Measurements from ENCODE around the gene SLC6A6.

Gene SLC6A6

GRCh38 chr3:14440168-14440518 lies 37.7 kb downstream of the SLC6A6 start:
- H3K9ac ChIP-seq (ENCODE audit: low read length in 5 of 5) = no peak overlapping the region
- H3K4me1 ChIP-seq (ENCODE audit: control insufficient read depth in 5 of 5, insufficient read depth in 5 of 5, low read length in 5 of 5) = peaks cover 15 to 64% (median 42%) of the 10 kb centered on the region in 5 donors
- H3K27ac ChIP-seq (ENCODE audit: low read depth, low read length) = peak overlapping the region; percentile 37
- peaks cover 0 to 12% (median 0%) of the 10 kb centered on the region in 5 donors for H3K36me3 ChIP-seq (ENCODE audit: control insufficient read depth in 5 of 5, insufficient read depth in 5 of 5, low read length in 5 of 5)
- H3K9me3 ChIP-seq (ENCODE audit: control insufficient read depth in 5 of 5, low read length in 5 of 5) = no peaks in the 10 kb centered on the region
- peaks cover 0 to 11% (median 0%) of the 10 kb centered on the region in 5 donors for H3K27me3 ChIP-seq (ENCODE audit: control insufficient read depth in 5 of 5, insufficient read depth in 4 of 5, low read length in 5 of 5)
- peak overlapping the region in 1 of 5 donors; percentile 50 for H3K4me3 ChIP-seq (ENCODE audit: low read depth in 1 of 5, low read length in 5 of 5)

GRCh38 chr3:14440531-14441239 lies 38.3 kb downstream of the SLC6A6 start:
- Histone ChIP-seq H3K36me3 (ENCODE audit: control insufficient read depth in 5 of 5, insufficient read depth in 5 of 5, low read length in 5 of 5) (peaks cover 0 to 16% (median 3%) of the 10 kb centered on the region in 5 donors), H3K27me3 (ENCODE audit: control insufficient read depth in 5 of 5, insufficient read depth in 4 of 5, low read length in 5 of 5) (peaks cover 0 to 11% (median 0%) of the 10 kb centered on the region in 5 donors), H3K27ac (ENCODE audit: low read depth, low read length) (no peak overlapping the region), H3K4me1 (ENCODE audit: control insufficient read depth in 5 of 5, insufficient read depth in 5 of 5, low read length in 5 of 5) (peaks cover 15 to 59% (median 37%) of the 10 kb centered on the region in 5 donors), H3K9ac (ENCODE audit: low read length in 5 of 5) (no peak overlapping the region), H3K9me3 (ENCODE audit: control insufficient read depth in 5 of 5, low read length in 5 of 5) (no peaks in the 10 kb centered on the region), H3K4me3 (ENCODE audit: low read depth in 1 of 5, low read length in 5 of 5) (no peak overlapping the region)

- peaks cover 1 to 23% (median 10%) of the 10 kb centered on the region in 5 donors for H3K36me3 ChIP-seq (ENCODE audit: control insufficient read depth in 5 of 5, insufficient read depth in 5 of 5, low read length in 5 of 5)
- no peaks in the 10 kb centered on the region for H3K9me3 ChIP-seq (ENCODE audit: control insufficient read depth in 5 of 5, low read length in 5 of 5)
- H3K4me1 ChIP-seq (ENCODE audit: control insufficient read depth in 5 of 5, insufficient read depth in 5 of 5, low read length in 5 of 5) = peaks cover 13 to 52% (median 37%) of the 10 kb centered on the region in 5 donors
- peak overlapping the region; percentile 30 for H3K27ac ChIP-seq (ENCODE audit: low read depth, low read length)
- peaks cover 0 to 14% (median 0%) of the 10 kb centered on the region in 5 donors for H3K27me3 ChIP-seq (ENCODE audit: control insufficient read depth in 5 of 5, insufficient read depth in 4 of 5, low read length in 5 of 5)
- H3K4me3 ChIP-seq (ENCODE audit: low read depth in 1 of 5, low read length in 5 of 5) = no peak overlapping the region
- no peak overlapping the region for H3K9ac ChIP-seq (ENCODE audit: low read length in 5 of 5)
Observed at GRCh38 chr3:14441240-14441919, 39.0 kb downstream of the SLC6A6 start.

GRCh38 chr3:14441920-14442300 lies 39.5 kb downstream of the SLC6A6 start:
- Histone ChIP-seq H3K27me3 (ENCODE audit: control insufficient read depth in 5 of 5, insufficient read depth in 4 of 5, low read length in 5 of 5) (peaks cover 0 to 14% (median 0%) of the 10 kb centered on the region in 5 donors), H3K4me1 (ENCODE audit: control insufficient read depth in 5 of 5, insufficient read depth in 5 of 5, low read length in 5 of 5) (peaks cover 11 to 47% (median 32%) of the 10 kb centered on the region in 5 donors), H3K9me3 (ENCODE audit: control insufficient read depth in 5 of 5, low read length in 5 of 5) (no peaks in the 10 kb centered on the region), H3K4me3 (ENCODE audit: low read depth in 1 of 5, low read length in 5 of 5) (no peak overlapping the region), H3K27ac (ENCODE audit: low read depth, low read length) (peak overlapping the region; percentile 30), H3K9ac (ENCODE audit: low read length in 5 of 5) (no peak overlapping the region), H3K36me3 (ENCODE audit: control insufficient read depth in 5 of 5, insufficient read depth in 5 of 5, low read length in 5 of 5) (peaks cover 6 to 28% (median 15%) of the 10 kb centered on the region in 5 donors)

GRCh38 chr3:14444380-14444779 lies 42.0 kb downstream of the SLC6A6 start:
- Histone ChIP-seq H3K9ac (ENCODE audit: low read length in 5 of 5) (no peak overlapping the region), H3K4me1 (ENCODE audit: control insufficient read depth in 5 of 5, insufficient read depth in 5 of 5, low read length in 5 of 5) (peaks cover 10 to 42% (median 21%) of the 10 kb centered on the region in 5 donors), H3K4me3 (ENCODE audit: low read depth in 1 of 5, low read length in 5 of 5) (no peak overlapping the region), H3K9me3 (ENCODE audit: control insufficient read depth in 5 of 5, low read length in 5 of 5) (no peaks in the 10 kb centered on the region), H3K36me3 (ENCODE audit: control insufficient read depth in 5 of 5, insufficient read depth in 5 of 5, low read length in 5 of 5) (peaks cover 8 to 52% (median 28%) of the 10 kb centered on the region in 5 donors), H3K27me3 (ENCODE audit: control insufficient read depth in 5 of 5, insufficient read depth in 4 of 5, low read length in 5 of 5) (peaks cover 0 to 11% (median 0%) of the 10 kb centered on the region in 5 donors), H3K27ac (ENCODE audit: low read depth, low read length) (no peak overlapping the region)

GRCh38 chr3:14445773-14446172 lies 43.4 kb downstream of the SLC6A6 start:
- no peaks in the 10 kb centered on the region for H3K9me3 ChIP-seq (ENCODE audit: control insufficient read depth in 5 of 5, low read length in 5 of 5)
- peaks cover 1 to 33% (median 9%) of the 10 kb centered on the region in 5 donors for H3K4me1 ChIP-seq (ENCODE audit: control insufficient read depth in 5 of 5, insufficient read depth in 5 of 5, low read length in 5 of 5)
- peaks cover 0 to 7% (median 0%) of the 10 kb centered on the region in 5 donors for H3K27me3 ChIP-seq (ENCODE audit: control insufficient read depth in 5 of 5, insufficient read depth in 4 of 5, low read length in 5 of 5)
- H3K27ac ChIP-seq (ENCODE audit: low read depth, low read length) = no peak overlapping the region
- no peak overlapping the region for H3K9ac ChIP-seq (ENCODE audit: low read length in 5 of 5)
- H3K36me3 ChIP-seq (ENCODE audit: control insufficient read depth in 5 of 5, insufficient read depth in 5 of 5, low read length in 5 of 5) = peaks cover 8 to 61% (median 28%) of the 10 kb centered on the region in 5 donors
- no peak overlapping the region for H3K4me3 ChIP-seq (ENCODE audit: low read depth in 1 of 5, low read length in 5 of 5)

- Histone ChIP-seq H3K9ac (ENCODE audit: low read length in 5 of 5) (no peak overlapping the region), H3K36me3 (ENCODE audit: control insufficient read depth in 5 of 5, insufficient read depth in 5 of 5, low read length in 5 of 5) (peaks cover 8 to 62% (median 28%) of the 10 kb centered on the region in 5 donors), H3K27me3 (ENCODE audit: control insufficient read depth in 5 of 5, insufficient read depth in 4 of 5, low read length in 5 of 5) (peaks cover 0 to 8% (median 0%) of the 10 kb centered on the region in 5 donors)
Observed at GRCh38 chr3:14446988-14447570, 44.7 kb downstream of the SLC6A6 start.

GRCh38 chr3:14448063-14448462 lies 45.7 kb downstream of the SLC6A6 start:
- H3K9ac ChIP-seq (ENCODE audit: low read length in 5 of 5) = no peak overlapping the region
- peaks cover 8 to 32% (median 20%) of the 10 kb centered on the region in 5 donors for H3K4me1 ChIP-seq (ENCODE audit: control insufficient read depth in 5 of 5, insufficient read depth in 5 of 5, low read length in 5 of 5)
- peaks cover 8 to 65% (median 28%) of the 10 kb centered on the region in 5 donors for H3K36me3 ChIP-seq (ENCODE audit: control insufficient read depth in 5 of 5, insufficient read depth in 5 of 5, low read length in 5 of 5)
- H3K9me3 ChIP-seq (ENCODE audit: control insufficient read depth in 5 of 5, low read length in 5 of 5) = no peaks in the 10 kb centered on the region
- H3K27ac ChIP-seq (ENCODE audit: low read depth, low read length) = no peak overlapping the region
- peaks cover 0 to 5% (median 0%) of the 10 kb centered on the region in 5 donors for H3K27me3 ChIP-seq (ENCODE audit: control insufficient read depth in 5 of 5, insufficient read depth in 4 of 5, low read length in 5 of 5)
- H3K4me3 ChIP-seq (ENCODE audit: low read depth in 1 of 5, low read length in 5 of 5) = no peak overlapping the region

More at GRCh38 chr3:14446988-14447570, 44.7 kb downstream of the SLC6A6 start:
- Histone ChIP-seq H3K4me3 (ENCODE audit: low read depth in 1 of 5, low read length in 5 of 5) (no peak overlapping the region), H3K27ac (ENCODE audit: low read depth, low read length) (no peak overlapping the region), H3K9me3 (ENCODE audit: control insufficient read depth in 5 of 5, low read length in 5 of 5) (no peaks in the 10 kb centered on the region), H3K4me1 (ENCODE audit: control insufficient read depth in 5 of 5, insufficient read depth in 5 of 5, low read length in 5 of 5) (peaks cover 3 to 29% (median 10%) of the 10 kb centered on the region in 5 donors)

- Histone ChIP-seq H3K27ac (ENCODE audit: low read depth, low read length) (no peak overlapping the region), H3K4me3 (ENCODE audit: low read depth in 1 of 5, low read length in 5 of 5) (no peak overlapping the region), H3K9ac (ENCODE audit: low read length in 5 of 5) (no peak overlapping the region), H3K36me3 (ENCODE audit: control insufficient read depth in 5 of 5, insufficient read depth in 5 of 5, low read length in 5 of 5) (peaks cover 8 to 62% (median 28%) of the 10 kb centered on the region in 5 donors), H3K27me3 (ENCODE audit: control insufficient read depth in 5 of 5, insufficient read depth in 4 of 5, low read length in 5 of 5) (peaks cover 0 to 5% (median 0%) of the 10 kb centered on the region in 5 donors), H3K4me1 (ENCODE audit: control insufficient read depth in 5 of 5, insufficient read depth in 5 of 5, low read length in 5 of 5) (peaks cover 8 to 42% (median 28%) of the 10 kb centered on the region in 5 donors), H3K9me3 (ENCODE audit: control insufficient read depth in 5 of 5, low read length in 5 of 5) (no peaks in the 10 kb centered on the region)
Observed at GRCh38 chr3:14448756-14449727, 46.6 kb downstream of the SLC6A6 start.

Measured in subcutaneous abdominal adipose tissue (tissue), 5 donors.